Thyroid gland (tissue), 4 donors: ENCODE results near the gene ANGEL2. TPM values are rescaled to one million over a fixed set of nuclear protein-coding genes. Genes with fewer than 3 reads are reported as not detected.
"Not testable (repeated sequence)": the region's sequence is repeated elsewhere in the genome, so short reads cannot be mapped to it uniquely, and the experiment has no call there.

Experiments
- DNase-seq, 2 donors: peaks; one replicate each; pipeline ENCODE4 v3.0.0-alpha.2; 2019
- H3K27ac ChIP-seq, 3 donors: fragments of 200-600 bp; sonication (generic); 1 replicate in 2 of 3; 2 replicates in 1 of 3; pipeline ENCODE4 v1.5.1; 2016 to 2019; ENCODE audit warnings: mild to moderate bottlenecking in 1 of 3, moderate library complexity in 1 of 3
- H3K27me3 ChIP-seq: fragments of 200-600 bp; sonication (generic); one replicate; pipeline ENCODE4 v1.5.1; 2019
- H3K36me3 ChIP-seq, 2 donors: fragments of 200-600 bp; sonication (generic); one replicate each; pipeline ENCODE4 v1.5.1; 2016 to 2019
- H3K4me1 ChIP-seq, 2 donors: fragments of 200-600 bp; sonication (generic); one replicate each; pipeline ENCODE4 v1.5.1; 2017 to 2019
- H3K4me3 ChIP-seq, 3 donors: fragments of 200-600 bp; sonication (generic); replicated peaks in 1 of 3; 1 replicate in 2 of 3; 2 replicates in 1 of 3; pipeline ENCODE4 v1.5.1; 2016; ENCODE audit warnings: mild to moderate bottlenecking in 1 of 3
- H3K9me3 ChIP-seq: fragments of 200-600 bp; sonication (generic); one replicate; pipeline ENCODE4 v1.5.1; 2017
- POLR2A ChIP-seq, 2 donors: fragments of 450-650 bp; IDR thresholded peaks; one replicate each; pipeline ENCODE4 v1.6.1; 2017; ENCODE audit warnings: antibody characterized with exemption in 2 of 2, mild to moderate bottlenecking in 2 of 2, moderate library complexity in 1 of 2
- whole genome bisulfite sequencing, 2 donors: methylation state at CpG; one replicate each; pipeline ENCODE4 v1.1.5; 2017; 5-methylcytosine and 5-hydroxymethylcytosine counted together
- intact Hi-C: fragments of 100-400 bp; cut with DNase I; formaldehyde crosslinking; loops from one replicate; pipeline ENCODE4 v1.15.1; 2023
- total RNA-seq, 4 donors: library from RNA; depleted of rRNA; stranded (reverse); fragments of >200 nt; gene quantifications; one replicate each; pipeline ENCODE4 v1.2.3, GENCODE V29; 2016
- TF ChIP-seq, protein P1 (sequence below), 6 experiments: fragments of 200-600 bp in 3 of 6; fragments of 450-650 bp in 3 of 6; sonication (generic) in 3 of 6; IDR thresholded peaks; one replicate each; pipeline ENCODE4 v1.5.1; 2016 to 2019; ENCODE audit warnings: antibody characterized with exemption in 6 of 6, mild to moderate bottlenecking in 2 of 6, inconsistent platforms in 1 of 6, moderate library complexity in 1 of 6

Gene ANGEL2
- total RNA-seq, 4 donors from 2014 or later: 46.7 to 77.8 (median 65.7) TPM

DNA sequence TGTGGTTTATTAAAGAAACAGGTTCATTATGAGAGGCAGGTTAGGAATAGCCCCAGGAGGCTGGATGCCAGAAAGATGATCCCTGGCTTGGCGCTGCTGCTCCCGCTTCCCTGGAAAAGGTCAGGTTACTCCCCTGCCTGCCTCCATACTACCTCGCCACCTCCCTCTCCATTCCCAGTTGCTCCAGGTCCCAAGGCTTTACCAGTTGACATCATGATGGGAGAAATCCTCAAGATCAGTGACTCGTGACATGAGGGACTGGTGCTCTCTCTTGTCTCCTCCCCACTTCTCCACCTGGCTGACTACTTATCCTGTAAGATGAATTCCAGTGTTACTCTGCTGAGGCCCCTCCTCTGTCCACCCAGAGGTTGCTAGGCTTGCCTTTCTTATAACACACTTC is 45.6 kb downstream of the ANGEL2 start:
- H3K9me3 ChIP-seq: no peaks in the 10 kb centered on the region
- H3K27ac ChIP-seq: peak overlapping the region in 1 of 3 donors; percentile 17
- no peaks in the 10 kb centered on the region for H3K27me3 ChIP-seq
- TF ChIP-seq, protein P1, sequence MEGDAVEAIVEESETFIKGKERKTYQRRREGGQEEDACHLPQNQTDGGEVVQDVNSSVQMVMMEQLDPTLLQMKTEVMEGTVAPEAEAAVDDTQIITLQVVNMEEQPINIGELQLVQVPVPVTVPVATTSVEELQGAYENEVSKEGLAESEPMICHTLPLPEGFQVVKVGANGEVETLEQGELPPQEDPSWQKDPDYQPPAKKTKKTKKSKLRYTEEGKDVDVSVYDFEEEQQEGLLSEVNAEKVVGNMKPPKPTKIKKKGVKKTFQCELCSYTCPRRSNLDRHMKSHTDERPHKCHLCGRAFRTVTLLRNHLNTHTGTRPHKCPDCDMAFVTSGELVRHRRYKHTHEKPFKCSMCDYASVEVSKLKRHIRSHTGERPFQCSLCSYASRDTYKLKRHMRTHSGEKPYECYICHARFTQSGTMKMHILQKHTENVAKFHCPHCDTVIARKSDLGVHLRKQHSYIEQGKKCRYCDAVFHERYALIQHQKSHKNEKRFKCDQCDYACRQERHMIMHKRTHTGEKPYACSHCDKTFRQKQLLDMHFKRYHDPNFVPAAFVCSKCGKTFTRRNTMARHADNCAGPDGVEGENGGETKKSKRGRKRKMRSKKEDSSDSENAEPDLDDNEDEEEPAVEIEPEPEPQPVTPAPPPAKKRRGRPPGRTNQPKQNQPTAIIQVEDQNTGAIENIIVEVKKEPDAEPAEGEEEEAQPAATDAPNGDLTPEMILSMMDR (IDR thresholded peaks at IDR 0.05): no peak
- TF ChIP-seq POLR2A (IDR thresholded peaks at IDR 0.05): no peak
- 66 to 73% methylated on average over 4 of the region's 4 CpGs for WGBS, 2 donors
- intact Hi-C loops: no loop called here
- H3K36me3 ChIP-seq: no peaks in the 10 kb centered on the region
- peak; percentile 61 to 62 for DNase-seq
- no peak overlapping the region for H3K4me3 ChIP-seq
- H3K4me1 ChIP-seq: peaks cover 7 to 23% of the 10 kb centered on the region in 2 donors

DNA sequence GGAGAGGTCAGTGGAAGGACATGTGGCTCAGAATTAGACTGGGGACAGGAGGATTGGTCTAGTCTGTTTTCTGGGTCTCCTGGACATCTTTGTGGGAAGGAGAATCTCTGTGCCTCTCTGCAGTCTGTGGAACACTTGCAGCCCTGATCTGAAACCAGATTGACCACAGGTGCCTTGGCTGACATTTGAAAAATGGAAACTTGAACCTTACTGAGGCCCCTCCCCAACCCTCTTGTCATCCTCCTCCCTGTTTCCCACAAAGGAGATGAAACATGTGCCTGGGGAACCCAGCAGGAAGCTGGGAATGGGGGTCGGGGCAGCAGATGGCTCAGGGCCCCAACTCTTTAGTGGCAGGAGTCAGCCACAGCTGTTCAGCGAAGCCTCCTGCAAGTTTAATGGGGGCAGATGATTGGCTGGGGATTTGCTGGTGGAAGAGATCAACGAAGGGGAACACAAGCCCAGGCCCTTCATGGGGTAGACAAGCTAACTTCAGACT is 47.3 kb downstream of the ANGEL2 start:
- Histone ChIP-seq H3K4me3 (no peak overlapping the region), H3K36me3 (no peaks in the 10 kb centered on the region), H3K4me1 (peaks cover 7 to 23% of the 10 kb centered on the region in 2 donors), H3K27ac (no peak overlapping the region), H3K9me3 (no peaks in the 10 kb centered on the region), H3K27me3 (no peaks in the 10 kb centered on the region)
- TF ChIP-seq POLR2A (IDR thresholded peaks at IDR 0.05): no peak
- TF ChIP-seq, protein P1 (IDR thresholded peaks at IDR 0.05): no peak
- DNase-seq: no peak
- intact Hi-C loops: no loop called here
- 74 to 78% methylated on average over 3 of the region's 3 CpGs for WGBS, 2 donors

DNA sequence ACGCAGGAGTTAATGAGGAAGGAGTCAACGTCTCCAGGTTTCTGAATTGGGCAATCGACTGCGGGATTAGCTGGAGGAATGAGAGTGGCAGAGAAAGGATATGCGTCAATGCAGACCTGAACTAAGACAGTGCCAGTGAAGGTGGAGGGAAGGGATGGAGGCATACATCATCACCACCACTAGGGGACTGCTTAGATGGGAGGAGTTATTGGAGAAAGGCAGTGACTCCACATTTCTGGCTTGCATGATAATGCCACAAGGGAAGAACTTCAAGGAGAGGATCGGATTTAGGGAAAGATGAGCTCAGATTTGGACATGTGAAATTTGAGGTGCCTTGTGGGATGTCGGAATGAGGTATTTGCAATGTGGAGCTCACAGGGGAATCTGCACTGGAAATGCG is 47.9 kb downstream of the ANGEL2 start:
- WGBS, 2 donors: 89 to 92% methylated on average over 8 of the region's 8 CpGs

DNA sequence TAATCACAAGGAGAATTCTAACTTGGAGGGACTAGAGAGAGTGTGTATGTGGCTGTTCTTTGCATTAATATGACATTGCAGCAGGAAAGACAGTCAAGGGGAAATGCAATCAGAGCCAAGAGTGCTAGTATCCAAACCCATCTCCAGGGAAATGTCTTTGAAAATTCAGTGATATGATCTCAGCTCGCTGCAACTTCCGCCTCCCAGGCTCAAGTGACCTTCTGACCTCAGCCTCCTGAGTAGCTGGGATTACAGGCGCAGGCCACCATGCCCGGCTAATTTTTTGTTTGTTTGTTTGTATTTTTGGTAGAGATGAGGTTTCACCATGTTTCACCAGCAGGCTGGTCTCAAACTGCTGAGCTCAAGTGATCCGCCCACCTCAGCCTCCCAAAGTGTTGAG is 49.1 kb downstream of the ANGEL2 start:
- no peak overlapping the region for H3K27ac ChIP-seq
- H3K4me1 ChIP-seq: peaks cover 7 to 18% of the 10 kb centered on the region in 2 donors
- TF ChIP-seq, protein P1 (IDR thresholded peaks at IDR 0.05): no peak
- no peak for TF ChIP-seq POLR2A (IDR thresholded peaks at IDR 0.05)
- no peaks in the 10 kb centered on the region for H3K36me3 ChIP-seq
- H3K27me3 ChIP-seq: no peaks in the 10 kb centered on the region
- no peak overlapping the region for H3K4me3 ChIP-seq
- WGBS, 2 donors: 87 to 90% methylated on average over 5 of the region's 5 CpGs
- intact Hi-C loops: no loop called here
- H3K9me3 ChIP-seq: no peaks in the 10 kb centered on the region
- DNase-seq: no peak

More for the DNA sequence above, 47.9 kb downstream of the ANGEL2 start:
- Histone ChIP-seq H3K27me3 (no peaks in the 10 kb centered on the region), H3K4me1 (peaks cover 7 to 23% of the 10 kb centered on the region in 2 donors), H3K4me3 (no peak overlapping the region), H3K27ac (no peak overlapping the region), H3K9me3 (no peaks in the 10 kb centered on the region), H3K36me3 (no peaks in the 10 kb centered on the region)
- TF ChIP-seq POLR2A (IDR thresholded peaks at IDR 0.05): no peak
- TF ChIP-seq, protein P1 (IDR thresholded peaks at IDR 0.05): peak in 3 of 6 experiments; percentile 22 to 43 (median 34)
- intact Hi-C loops: no loop called here
- DNase-seq: no peak

DNA sequence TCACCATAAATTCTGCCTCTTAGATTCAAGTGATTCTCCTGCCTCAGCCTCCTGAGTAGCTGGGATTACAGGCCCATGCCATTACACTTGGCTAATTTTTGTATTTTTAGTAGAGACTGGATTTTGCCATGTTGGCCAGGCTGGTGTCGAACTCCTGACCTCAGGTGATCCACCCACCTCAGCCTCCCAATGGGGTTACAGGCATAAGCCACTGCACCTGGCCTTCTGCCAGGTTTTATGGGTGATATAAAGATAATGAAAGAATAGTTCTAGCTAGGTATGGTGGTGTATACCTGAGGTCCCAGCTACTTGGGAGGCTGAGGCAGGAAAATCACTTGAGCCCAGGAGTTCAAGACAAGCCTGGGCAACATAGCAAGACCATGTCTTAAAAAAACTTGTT is 50.7 kb downstream of the ANGEL2 start:
- 100% methylated on average over 1 of the region's 1 CpG for WGBS, 2 donors
- DNase-seq, H3K9me3 ChIP-seq: not testable (repeated sequence)

More for the DNA sequence above, 50.7 kb downstream of the ANGEL2 start:
- H3K27me3 ChIP-seq, intact Hi-C loops, H3K36me3 ChIP-seq, H3K27ac ChIP-seq, H3K4me1 ChIP-seq, H3K4me3 ChIP-seq: not testable (repeated sequence)
